Suprapubic skin (tissue), 3 donors: ENCODE measurements around the gene RANBP1.

Experiments used
- CTCF ChIP-seq, 2 donors: fragments of 200-600 bp in 1 of 2; fragments of 450-650 bp in 1 of 2; sonication (generic) in 1 of 2; IDR thresholded peaks; one replicate each; pipeline ENCODE4 v1.5.1; 2016 to 2019; ENCODE audit warnings: antibody characterized with exemption in 2 of 2, mild to moderate bottlenecking in 1 of 2, moderate library complexity in 1 of 2
- POLR2A ChIP-seq, 2 donors: fragments of 450-650 bp; IDR thresholded peaks; one replicate each; pipeline ENCODE4 v1.6.1; 2017; ENCODE audit warnings: antibody characterized with exemption in 2 of 2, mild to moderate bottlenecking in 2 of 2, moderate library complexity in 2 of 2

GRCh38 chr22:20138417-20138738 lies 22.5 kb downstream of the RANBP1 start:
- TF ChIP-seq POLR2A (IDR thresholded peaks at IDR 0.05) = no peak
- no peak for TF ChIP-seq CTCF (IDR thresholded peaks at IDR 0.05)
